CD4-positive, alpha-beta T cell treated with Interleukin-17A for 4 hours (primary cell): ENCODE results near the gene MAPRE3.

Source experiments
- DNase-seq: peaks from one replicate; pipeline ENCODE4 v3.0.0-alpha.2; 2020; ENCODE audit warnings: mixed read lengths

MAPRE3 gene

GRCh38 chr2:27018142-27018541, 47.7 kb downstream of the MAPRE3 start:
- no peak for DNase-seq

- no peak for DNase-seq
Observed at GRCh38 chr2:27019459-27019858, 49.0 kb downstream of the MAPRE3 start.

GRCh38 chr2:27019931-27020855, 49.8 kb downstream of the MAPRE3 start:
- DNase-seq: no peak

- no peak for DNase-seq
Observed at GRCh38 chr2:27021253-27022049, 51.0 kb downstream of the MAPRE3 start.

- no peak for DNase-seq
Observed at GRCh38 chr2:27023740-27024139, 53.3 kb downstream of the MAPRE3 start.

- no peak for DNase-seq
Observed at GRCh38 chr2:27024188-27024587, 53.8 kb downstream of the MAPRE3 start.

GRCh38 chr2:27024812-27025211, 54.4 kb downstream of the MAPRE3 start:
- DNase-seq: no peak

GRCh38 chr2:27025281-27025800, 54.9 kb downstream of the MAPRE3 start:
- no peak for DNase-seq

GRCh38 chr2:27025861-27026851, 55.7 kb downstream of the MAPRE3 start:
- DNase-seq: no peak

GRCh38 chr2:27027211-27027651, 56.8 kb downstream of the MAPRE3 start:
- DNase-seq: no peak

- no peak for DNase-seq
Observed at GRCh38 chr2:27029051-27029450, 58.6 kb downstream of the MAPRE3 start.

- peak; percentile 86 for DNase-seq
Observed at GRCh38 chr2:27032495-27033252, 62.2 kb downstream of the MAPRE3 start, which contains the start of gene TMEM214. TSS of gene TMEM214 (plus strand) at chr2:27032965. CDS start at chr2:27033016, 51 bp downstream.

GRCh38 chr2:27033253-27033852, 62.9 kb downstream of the MAPRE3 start:
- DNase-seq: no peak

GRCh38 chr2:27038012-27038411, 67.6 kb downstream of the MAPRE3 start:
- DNase-seq: no peak

- no peak for DNase-seq
Observed at GRCh38 chr2:27038631-27039339, 68.3 kb downstream of the MAPRE3 start.

- no peak for DNase-seq
Observed at GRCh38 chr2:27039426-27039825, 69.0 kb downstream of the MAPRE3 start.

GRCh38 chr2:27039871-27040270, 69.4 kb downstream of the MAPRE3 start:
- DNase-seq: no peak

- DNase-seq: no peak
Observed at GRCh38 chr2:27040282-27040681, 69.8 kb downstream of the MAPRE3 start.

GRCh38 chr2:27041752-27042151, 71.3 kb downstream of the MAPRE3 start:
- DNase-seq: no peak

GRCh38 chr2:27042159-27042661, 71.8 kb downstream of the MAPRE3 start:
- no peak for DNase-seq
